GM19193 (cell line): ENCODE measurements around the gene LRTM1.

Experiments used
- POLR2A ChIP-seq: IDR thresholded peaks from 4 replicates; pipeline ENCODE4 v1.6.1; 2011; ENCODE audit not compliant: insufficient read depth, insufficient read length; ENCODE audit errors: extremely low read depth

Gene LRTM1

GRCh38 chr3:54928046-54928770 lies at the start of gene LRTM1:
TSS of gene LRTM1 (minus strand) at chr3:54928059. CDS start at chr3:54927911, 148 bp downstream.
- no peak for TF ChIP-seq POLR2A

- TF ChIP-seq POLR2A: no peak
Measured at GRCh38 chr3:54977439-54977838, 49.6 kb upstream of the LRTM1 start.

DNA sequence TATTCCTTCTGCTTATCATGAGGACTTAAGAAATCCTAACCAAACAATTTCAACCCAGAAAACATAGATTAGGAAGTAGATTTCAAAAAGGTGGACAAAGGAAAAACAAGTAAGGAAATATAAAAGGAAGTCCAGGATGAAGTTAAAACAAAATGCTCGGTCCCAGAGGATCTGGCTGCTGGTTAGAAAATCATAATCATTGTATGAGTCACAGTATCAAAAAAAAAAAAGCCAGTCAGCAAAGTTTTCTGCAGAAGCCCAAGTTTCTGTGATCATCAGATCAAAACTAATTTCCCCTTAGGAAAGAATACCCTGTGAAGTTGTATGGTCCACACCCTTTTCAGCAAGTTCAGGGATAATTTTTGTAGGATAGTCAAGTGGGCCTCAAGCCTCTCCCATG lies 43.0 kb upstream of the LRTM1 start:
- TF ChIP-seq POLR2A: no peak

DNA sequence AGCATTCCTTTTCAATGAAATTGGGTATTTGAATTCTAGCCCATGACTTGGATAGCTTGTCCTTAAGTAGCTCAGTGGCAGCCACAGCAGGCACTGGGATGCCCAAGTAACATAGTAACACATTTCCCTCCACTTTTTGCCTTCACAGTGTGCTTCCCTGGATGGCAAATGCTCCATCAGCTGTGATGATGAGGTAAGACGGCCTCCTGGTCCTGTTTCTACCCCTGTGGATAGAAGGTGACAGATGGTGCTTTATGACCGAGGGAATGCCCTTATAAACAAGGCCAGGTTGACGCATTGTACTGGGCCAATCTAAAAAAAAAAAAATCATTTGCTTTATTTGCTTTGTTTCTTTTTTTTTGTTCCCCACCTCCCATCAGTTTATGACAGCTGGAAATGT lies 41.8 kb upstream of the LRTM1 start:
- TF ChIP-seq POLR2A: no peak

DNA sequence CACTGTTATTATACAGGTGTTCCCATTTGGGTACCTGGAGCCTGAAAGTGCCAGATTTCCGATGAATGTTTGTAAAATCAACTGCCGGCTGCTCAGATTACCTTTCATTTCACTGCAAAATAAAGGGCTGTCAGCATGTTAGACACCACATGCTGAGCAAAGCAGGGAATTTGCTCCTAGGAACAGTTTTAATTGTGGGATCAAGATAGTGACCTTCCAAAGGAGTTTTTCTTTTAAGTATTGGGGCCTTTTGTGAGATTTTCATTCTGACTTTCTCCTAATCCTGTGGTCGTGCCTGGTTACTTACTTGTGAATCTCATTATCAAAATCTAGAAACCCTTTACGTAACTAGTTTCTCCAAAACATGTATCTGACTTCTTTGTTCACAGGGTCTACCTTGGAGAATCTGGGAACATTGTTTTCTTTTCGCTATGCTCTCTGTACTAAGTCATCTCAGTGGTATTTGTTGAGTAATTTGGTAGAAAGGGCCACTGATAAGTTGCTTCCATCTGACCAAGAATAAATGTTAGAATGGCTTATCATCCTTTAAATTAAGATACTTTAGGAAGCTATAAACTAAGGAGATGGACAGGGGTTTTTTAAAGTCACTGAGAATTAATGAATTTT lies 40.8 kb upstream of the LRTM1 start:
- TF ChIP-seq POLR2A: no peak

GRCh38 chr3:54967731-54968161 lies 39.9 kb upstream of the LRTM1 start:
- no peak for TF ChIP-seq POLR2A

- TF ChIP-seq POLR2A: no peak
Measured at GRCh38 chr3:54966979-54967378, 39.1 kb upstream of the LRTM1 start.

GRCh38 chr3:54965746-54966145 lies 37.9 kb upstream of the LRTM1 start:
- no peak for TF ChIP-seq POLR2A

DNA sequence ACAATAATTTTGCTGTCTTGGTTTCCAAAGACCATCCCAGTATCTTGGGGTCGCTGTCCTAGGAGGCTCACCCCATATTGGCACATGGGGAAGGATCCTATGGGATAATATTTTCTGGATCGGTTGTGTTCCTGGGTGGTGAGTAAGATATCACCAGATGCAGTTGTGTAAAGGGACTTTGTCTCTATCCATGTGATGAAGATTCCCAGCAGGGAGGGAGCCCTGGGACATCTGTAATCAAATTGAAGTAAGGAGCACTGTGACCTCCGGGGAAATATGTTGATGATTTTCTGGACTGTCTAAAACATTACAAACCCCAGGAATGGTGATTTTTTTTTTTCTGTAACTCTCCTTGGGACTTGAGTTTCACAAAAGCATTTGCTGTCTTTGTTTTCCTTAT lies 36.2 kb upstream of the LRTM1 start:
- no peak for TF ChIP-seq POLR2A

- TF ChIP-seq POLR2A: no peak
Measured at GRCh38 chr3:54963641-54964040, 35.8 kb upstream of the LRTM1 start.

- no peak for TF ChIP-seq POLR2A
Measured at GRCh38 chr3:54962200-54962599, 34.3 kb upstream of the LRTM1 start.

DNA sequence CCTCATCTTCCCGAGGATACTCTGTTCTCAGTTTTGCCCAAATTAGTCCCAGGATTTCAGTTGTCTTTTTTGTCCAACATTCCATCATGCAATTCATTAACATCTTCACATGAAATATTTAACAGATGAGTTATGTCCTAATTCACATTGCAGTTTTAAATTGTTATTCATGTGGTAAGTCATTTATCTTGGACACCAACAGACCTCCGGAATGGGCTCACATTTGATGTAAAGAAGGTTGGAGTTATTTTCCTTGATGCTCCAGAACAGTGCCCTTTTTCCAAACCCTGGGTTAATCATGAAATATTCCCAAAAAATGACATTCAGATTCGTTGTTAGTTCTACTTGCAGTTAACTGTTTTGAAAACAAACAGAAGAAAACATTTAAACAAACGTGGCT lies 32.8 kb upstream of the LRTM1 start:
- no peak for TF ChIP-seq POLR2A

DNA sequence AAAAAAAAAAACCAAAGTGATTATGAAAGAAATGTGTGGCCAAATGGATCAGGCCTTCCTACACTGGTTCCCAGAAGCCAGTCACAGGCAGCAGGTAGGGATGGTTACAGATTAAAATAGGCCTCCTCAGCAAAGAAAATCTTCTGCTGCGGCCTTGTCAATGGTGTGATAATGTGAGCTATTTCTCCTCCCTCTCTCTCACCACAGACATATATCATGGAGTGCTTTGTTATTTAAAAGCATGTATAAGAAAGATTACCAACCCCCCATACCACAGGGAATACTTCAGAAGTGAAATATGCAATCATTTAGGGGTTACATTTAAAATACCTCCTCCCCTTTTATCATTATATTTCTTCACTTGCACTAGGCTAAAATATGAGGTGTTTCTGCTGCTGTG lies 32.2 kb upstream of the LRTM1 start:
- no peak for TF ChIP-seq POLR2A

- no peak for TF ChIP-seq POLR2A
Measured at GRCh38 chr3:54957711-54958110, 29.9 kb upstream of the LRTM1 start.

DNA sequence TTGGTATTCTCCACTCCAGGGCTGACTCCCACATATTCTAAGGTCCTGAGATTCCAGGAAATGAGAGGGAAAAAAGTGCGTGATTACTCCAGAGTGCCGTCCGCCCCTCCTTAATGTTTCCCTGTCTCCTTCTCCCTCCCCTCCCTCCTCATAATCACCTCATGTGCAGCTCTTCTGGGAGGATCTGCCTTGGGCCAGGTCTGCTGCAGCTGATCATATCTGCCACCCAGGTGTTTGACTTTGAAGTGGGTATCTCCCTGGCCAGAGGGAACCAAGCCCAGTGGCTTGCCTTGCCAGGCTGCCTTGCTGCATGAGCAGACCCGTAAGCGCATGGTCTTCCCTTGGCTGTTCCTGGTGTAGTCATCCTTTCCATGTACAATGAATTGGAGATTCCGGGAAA lies 28.1 kb upstream of the LRTM1 start:
- no peak for TF ChIP-seq POLR2A

DNA sequence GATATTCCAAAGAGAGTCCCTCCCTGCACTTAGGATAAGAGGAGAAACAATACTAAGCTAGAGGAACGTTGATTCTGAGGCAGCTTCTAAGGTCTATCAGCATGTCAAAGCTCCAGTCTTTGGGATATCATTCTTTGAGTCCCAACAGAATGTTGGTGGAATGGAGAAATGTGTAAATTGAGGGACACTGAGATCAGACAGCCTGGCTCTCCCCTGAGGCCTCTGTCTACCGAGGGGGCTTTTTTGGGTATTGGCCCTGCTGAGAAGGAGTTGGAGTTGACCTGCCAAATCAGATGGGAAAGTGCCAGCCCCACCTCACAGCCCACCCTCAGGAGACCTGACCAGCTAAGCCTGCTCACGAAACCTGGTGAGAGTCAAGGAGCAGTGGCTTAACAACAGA lies 27.6 kb upstream of the LRTM1 start:
- TF ChIP-seq POLR2A: no peak
